GM21381 (cell line): ENCODE data around the gene CHD5.

Experiments
- ATAC-seq: cut with Tn5 transposase; IDR thresholded peaks from one replicate; pipeline ENCODE4 v1.9.1; 2021; ENCODE audit warnings: mild to moderate bottlenecking, moderate library complexity; ENCODE audit not compliant: unreplicated experiment

The CHD5 gene

DNA sequence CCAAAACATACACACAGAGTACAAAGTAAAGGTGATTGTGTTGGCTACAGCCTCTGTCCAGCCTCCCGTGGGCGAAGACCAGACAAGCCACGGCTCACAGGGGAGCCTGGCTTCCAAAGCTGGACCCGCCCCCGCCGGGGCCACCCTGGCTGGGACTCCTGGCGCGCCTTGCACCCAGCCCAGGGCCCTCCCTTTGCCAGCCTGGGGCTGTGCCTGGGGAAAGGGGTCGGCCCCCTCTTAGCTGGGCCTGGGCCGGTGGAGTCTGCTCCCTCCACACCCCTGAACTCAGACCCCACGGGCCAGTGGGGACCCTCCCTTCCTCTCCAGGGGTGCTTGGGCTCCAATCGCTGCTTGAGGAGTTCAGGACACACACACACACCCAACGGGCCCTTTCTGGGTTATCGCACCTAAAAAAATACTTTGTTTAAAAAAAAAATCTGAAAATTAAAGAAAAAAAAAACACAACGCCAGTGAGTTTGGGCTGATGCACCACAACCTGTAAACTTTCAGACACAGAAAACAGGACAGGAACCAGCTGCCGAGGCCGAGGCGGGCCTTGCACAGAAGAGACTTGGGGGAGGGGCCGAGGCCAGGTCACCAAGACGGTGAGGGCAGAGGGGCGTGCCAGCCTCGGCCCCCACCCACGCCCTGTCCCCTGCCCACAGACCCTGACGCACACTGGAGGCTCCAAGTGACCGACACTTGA is 78.1 kb downstream of the CHD5 start:
- no peak for ATAC-seq

DNA sequence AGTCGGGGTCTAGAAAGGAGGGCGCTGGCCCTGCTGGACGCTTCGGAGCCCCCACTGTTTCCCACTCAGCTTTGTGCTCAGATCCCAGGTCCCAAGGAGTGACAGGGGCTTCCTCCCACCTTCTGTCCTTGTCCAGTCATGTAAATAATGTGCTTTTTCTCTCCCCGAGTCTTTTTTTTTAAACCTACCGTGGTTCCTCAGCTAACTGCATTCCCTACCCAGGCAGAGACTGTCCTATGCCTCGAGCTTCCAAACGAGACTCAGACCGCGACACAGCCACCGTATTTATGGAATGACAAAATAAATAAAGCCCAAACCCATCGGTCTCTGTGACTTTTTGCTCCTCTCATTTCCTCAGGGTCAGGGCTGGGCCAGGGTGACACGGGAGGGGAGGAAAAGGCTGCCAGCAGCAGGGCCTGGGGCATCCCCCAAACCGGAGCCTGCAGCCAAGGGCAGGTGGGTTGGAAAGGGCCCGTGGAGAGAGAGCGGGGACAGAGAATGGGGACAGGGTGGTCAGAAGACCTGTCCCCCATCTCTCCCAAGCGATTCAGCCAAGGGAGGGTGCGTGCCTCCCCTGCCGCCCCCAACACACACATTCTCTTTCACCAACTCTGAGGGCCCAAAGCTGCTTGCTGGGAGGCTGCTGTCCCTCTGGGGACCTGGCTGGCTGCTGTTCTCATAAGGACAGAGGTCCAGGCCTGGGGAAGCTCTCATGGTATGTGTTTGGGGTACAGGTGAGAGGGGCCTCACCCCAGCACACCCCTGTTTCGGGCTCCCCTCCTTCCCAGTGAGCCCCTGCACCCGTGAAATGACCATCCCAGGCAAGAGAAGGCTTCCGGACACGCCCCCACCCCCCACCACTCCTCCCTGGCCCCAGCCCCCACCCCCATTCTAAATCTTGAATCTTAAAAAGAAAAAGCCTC is 79.0 kb downstream of the CHD5 start:
- ATAC-seq: no peak

- no peak for ATAC-seq
Measured at GRCh38 chr1:6099787-6100765, 80.0 kb downstream of the CHD5 start.

DNA sequence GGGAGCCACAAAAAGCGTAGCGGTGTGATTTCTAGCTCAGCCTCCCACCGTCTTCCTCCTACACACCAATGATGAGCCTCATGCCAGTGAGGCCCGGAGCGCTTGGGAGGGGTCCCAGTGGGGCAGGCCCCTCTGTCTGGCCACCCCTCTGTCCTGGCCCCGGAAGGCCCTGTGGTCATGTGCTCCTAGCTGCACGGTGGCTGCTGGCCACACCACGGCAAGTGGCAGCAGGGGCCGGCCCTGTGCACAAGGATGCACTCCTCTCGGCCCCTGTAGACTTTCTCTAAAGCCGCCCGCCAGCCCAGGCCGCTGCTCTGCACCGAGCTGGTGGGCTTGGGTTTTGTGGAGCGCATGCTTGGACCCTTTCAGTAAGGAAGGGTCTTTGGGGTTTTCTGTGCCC is 80.8 kb downstream of the CHD5 start:
- ATAC-seq: no peak

GRCh38 chr1:6098303-6099215 is 81.6 kb downstream of the CHD5 start:
- ATAC-seq: no peak

DNA sequence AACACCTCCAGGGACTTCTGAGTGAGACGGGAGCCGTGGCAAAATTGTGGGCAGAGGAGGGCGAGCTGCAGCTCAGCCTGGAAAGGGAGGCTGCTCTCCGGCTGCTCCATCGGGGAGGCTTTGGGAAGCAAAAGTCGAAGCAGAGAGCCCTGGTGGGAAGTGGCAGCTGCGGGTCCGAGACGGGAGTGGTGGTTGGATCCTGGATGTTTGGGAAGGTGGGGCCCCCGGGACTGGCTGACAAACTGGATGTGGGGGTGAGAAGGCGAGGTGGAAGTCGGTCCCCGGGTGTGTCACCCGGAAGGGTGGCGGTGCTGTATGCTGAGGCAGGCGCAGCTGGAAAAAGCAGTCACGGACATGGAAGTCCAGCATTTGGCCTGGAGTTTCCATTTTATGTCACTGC is 82.3 kb downstream of the CHD5 start:
- no peak for ATAC-seq

GRCh38 chr1:6097117-6097595 is 83.0 kb downstream of the CHD5 start:
- ATAC-seq: no peak

DNA sequence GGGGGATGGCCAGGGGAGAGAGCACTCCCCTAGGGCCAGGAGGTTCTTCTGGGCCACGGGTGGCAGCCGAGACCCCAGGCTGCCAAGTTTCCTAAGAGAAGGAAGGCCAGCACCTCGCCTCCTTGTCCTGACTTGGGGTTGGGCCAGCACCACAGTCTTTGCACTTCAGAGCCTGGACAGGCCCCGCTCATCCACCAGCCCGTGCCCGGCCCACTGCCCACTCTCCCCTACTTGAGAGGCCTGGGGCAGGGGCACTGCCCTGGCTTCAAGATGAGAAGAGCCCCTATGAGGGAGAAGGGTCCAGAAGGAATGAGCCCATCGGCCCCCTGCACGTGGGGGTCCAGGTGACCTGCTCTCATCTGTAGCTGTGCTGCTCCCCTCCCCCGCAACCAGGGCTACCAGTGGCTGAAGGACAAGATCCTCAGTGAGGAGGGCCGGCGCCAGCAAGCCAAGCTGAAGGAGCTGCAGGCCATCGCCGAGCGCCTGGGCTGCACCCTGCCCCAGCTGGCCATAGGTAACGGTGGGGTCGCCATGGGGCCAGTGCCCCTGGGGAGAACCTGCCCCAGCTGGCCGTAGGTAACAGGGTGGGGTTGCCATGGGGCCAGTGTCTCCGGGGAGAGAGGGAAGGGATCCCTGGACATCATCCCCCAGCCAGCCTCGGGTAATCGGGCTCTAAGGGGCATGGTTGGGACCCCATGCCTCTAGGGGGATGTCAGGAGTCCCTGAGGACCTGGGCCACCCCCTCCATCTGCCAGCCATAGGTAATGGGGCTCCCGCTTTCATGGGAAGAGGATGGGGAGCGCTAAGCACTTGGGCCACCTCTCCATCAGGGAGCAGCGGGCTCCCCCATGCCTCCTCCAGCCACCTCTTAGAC is 83.6 kb downstream of the CHD5 start:
- no peak for ATAC-seq

GRCh38 chr1:6095511-6096242 is 84.4 kb downstream of the CHD5 start:
- ATAC-seq: no peak

DNA sequence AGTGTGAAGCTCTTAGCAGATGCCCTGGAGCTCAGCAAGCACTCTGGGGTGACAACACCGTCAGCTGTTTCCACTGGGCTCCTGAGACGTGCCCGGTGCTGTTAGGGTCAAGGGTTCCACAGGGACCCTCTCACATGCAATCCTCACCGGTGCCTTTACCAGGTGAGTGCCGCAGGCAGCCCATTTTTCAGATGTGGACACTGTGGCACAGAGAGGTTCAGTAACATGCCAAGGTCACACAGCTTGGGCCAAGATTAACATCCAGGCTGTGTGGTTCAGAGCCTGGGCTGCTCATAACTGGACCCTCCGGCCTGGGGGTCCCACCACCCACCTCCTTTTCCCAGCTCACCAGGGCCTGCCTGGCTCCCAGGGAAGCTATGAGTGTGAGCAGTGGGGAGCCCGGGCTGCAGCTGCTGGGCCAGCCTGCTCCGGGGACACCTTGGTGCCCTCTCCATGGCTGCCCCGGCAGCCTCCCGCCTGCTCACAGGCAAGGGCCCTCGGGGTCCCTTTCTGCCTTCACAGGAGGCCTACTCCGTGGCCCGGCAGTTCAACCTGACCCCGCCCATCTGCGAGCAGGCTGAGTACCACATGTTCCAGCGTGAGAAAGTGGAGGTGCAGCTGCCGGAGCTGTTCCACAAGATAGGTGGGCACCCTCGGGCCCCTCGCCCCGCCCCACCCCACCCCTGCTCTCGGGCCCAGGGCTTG is 85.2 kb downstream of the CHD5 start:
- no peak for ATAC-seq

- no peak for ATAC-seq
Measured at GRCh38 chr1:6094246-6094645, 85.9 kb downstream of the CHD5 start.

DNA sequence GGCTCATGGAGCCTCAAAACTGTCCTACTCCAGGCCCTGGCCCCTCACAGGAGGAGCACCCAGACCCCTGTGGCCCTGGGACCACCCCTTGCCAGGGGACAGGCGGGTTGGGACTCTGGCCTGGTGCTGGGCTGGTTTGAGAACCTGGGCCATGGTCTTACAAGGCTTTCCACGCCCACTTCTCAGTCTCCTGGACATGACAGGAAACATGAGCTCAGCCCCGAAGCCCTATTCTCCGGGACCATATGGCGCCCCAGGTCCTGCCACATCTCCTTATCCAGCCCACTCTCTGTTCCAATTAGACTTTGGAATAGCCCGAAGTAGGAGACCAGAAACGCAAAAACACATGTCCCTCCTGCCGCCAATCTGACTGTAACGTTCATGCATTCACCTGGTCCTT is 86.5 kb downstream of the CHD5 start:
- no peak for ATAC-seq

DNA sequence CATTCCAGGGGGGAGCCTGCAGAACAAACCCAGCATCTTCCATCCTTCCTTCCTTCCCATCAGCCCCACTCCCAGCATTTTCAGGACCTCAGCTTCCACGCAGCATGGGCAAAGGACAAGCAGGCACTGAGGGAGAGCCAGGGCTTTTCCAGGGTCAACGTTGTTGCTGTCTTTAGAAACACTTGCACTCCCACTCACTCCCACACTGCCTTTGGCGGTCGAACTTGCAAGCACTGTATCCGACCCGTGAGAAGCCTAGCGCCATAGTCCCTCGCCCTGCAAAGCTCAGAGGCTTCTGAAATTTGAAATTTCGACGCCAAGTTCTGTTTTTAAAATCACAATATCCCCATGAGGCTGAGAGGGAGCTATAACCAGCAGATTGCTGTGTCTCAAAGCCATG is 87.0 kb downstream of the CHD5 start:
- no peak for ATAC-seq

- ATAC-seq: no peak
Measured at GRCh38 chr1:6092211-6092610, 87.9 kb downstream of the CHD5 start.

DNA sequence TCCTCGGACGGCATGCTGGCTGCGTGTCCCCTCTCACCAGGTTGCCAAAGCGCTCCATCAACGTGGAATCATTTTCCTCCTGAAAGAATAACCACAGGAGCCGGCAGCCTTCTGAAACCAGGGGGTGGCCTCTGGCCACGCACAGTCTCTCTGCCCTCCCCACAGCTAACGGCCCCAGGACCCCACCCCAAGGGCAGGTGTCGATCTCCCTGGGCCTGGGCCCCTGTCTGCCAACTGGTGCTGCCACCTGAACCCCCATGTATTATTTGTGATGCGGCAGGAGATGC is 88.4 kb downstream of the CHD5 start:
- no peak for ATAC-seq

GRCh38 chr1:6090996-6091822 is 88.9 kb downstream of the CHD5 start:
- no peak for ATAC-seq

GRCh38 chr1:6090288-6090687 is 89.8 kb downstream of the CHD5 start:
- no peak for ATAC-seq
